GM19238 (cell line): Measurements from ENCODE around the gene PTPRO.

Experiments
- DNase-seq: peaks from one replicate; pipeline ENCODE4 v3.0.0; 2011; ENCODE audit warnings: low spot score; ENCODE audit not compliant: insufficient read length

PTPRO gene

GRCh38 chr12:15636060-15636890, 314.0 kb downstream of the PTPRO start:
- no peak for DNase-seq

- DNase-seq, result no peak
Measured at GRCh38 chr12:15638231-15638630, 315.9 kb downstream of the PTPRO start.

GRCh38 chr12:15644700-15645099, 322.4 kb downstream of the PTPRO start:
- DNase-seq, result no peak

GRCh38 chr12:15646581-15646980, 324.3 kb downstream of the PTPRO start:
- no peak for DNase-seq
